H1 (cell line): ENCODE measurements around the gene HABP4. TPM values are rescaled to one million over a fixed set of nuclear protein-coding genes. Genes with fewer than 3 reads are reported as not detected.

Experiments used
- CTCF ChIA-PET: fragments of 300-600 bp; sonication (Branson Sonifier 250); formaldehyde crosslinking; loops from one replicate; lab custom pipeline; 2021; ENCODE audit not compliant: partially characterized antibody; lab: Charles Lee
- POLR2A ChIA-PET: fragments of 300-600 bp; sonication (Branson Sonifier 250); formaldehyde crosslinking; loops from one replicate; lab custom pipeline; 2021; ENCODE audit warnings: inconsistent platforms; ENCODE audit not compliant: partially characterized antibody; lab: Charles Lee
- DNase-seq, 2 experiments: peaks; one replicate each; pipeline versions ENCODE4 v3.0.0 to v3.0.0-alpha.2; 2010 to 2022; ENCODE audit warnings: low spot score in 2 of 2, low read depth in 1 of 2, mixed read lengths in 1 of 2
- FAIRE-seq: peaks from 2 replicates; lab custom pipeline; 2011; peaks lifted over from hg19 to GRCh38; lab: Jason Lieb, UNC
- H2AFZ ChIP-seq: 2 replicates; pipeline ENCODE4 v1.8.1; 2012; ENCODE audit warnings: low read length, inconsistent platforms
- H2AK5ac ChIP-seq: 2 replicates; pipeline ENCODE4 v1.6.1; 2013; ENCODE audit warnings: low read depth, low read length
- H2BK120ac ChIP-seq: replicated peaks from 2 replicates; pipeline ENCODE3; 2013; ENCODE audit warnings: low read depth, low read length, inconsistent platforms
- H2BK12ac ChIP-seq: 2 replicates; pipeline ENCODE4 v1.6.1; 2013; ENCODE audit warnings: low read depth, low read length
- H2BK15ac ChIP-seq: 2 replicates; pipeline ENCODE4 v1.6.1; 2013; ENCODE audit warnings: low read length
- H2BK20ac ChIP-seq: 2 replicates; pipeline ENCODE4 v1.6.1; 2013; ENCODE audit warnings: low read length
- H2BK5ac ChIP-seq: 2 replicates; pipeline ENCODE4 v1.6.1; 2013; ENCODE audit warnings: low read depth, low read length
- H3K14ac ChIP-seq: 2 replicates; pipeline ENCODE4 v1.6.1; 2013; ENCODE audit warnings: inconsistent platforms; ENCODE audit not compliant: insufficient read length
- H3K18ac ChIP-seq: 2 replicates; pipeline ENCODE4 v1.6.1; 2013; ENCODE audit warnings: low read length; ENCODE audit errors: extremely low read depth
- H3K23ac ChIP-seq: 2 replicates; pipeline ENCODE4 v1.6.1; 2013; ENCODE audit warnings: inconsistent platforms; ENCODE audit not compliant: insufficient read length
- H3K23me2 ChIP-seq: 2 replicates; pipeline ENCODE4 v1.6.1; 2013; ENCODE audit warnings: low read depth, low read length
- H3K27ac ChIP-seq: 2 replicates; pipeline ENCODE4 v1.6.1; 2011; ENCODE audit warnings: low read depth, low read length, inconsistent platforms
- H3K27me3 ChIP-seq, 4 experiments: replicated peaks in 1 of 4; 1 replicate in 1 of 4; 2 replicates in 3 of 4; pipeline versions ENCODE4 v1.6.1 to v1.8.1; 2011 to 2013; ENCODE audit warnings: low read length in 3 of 4, mild to moderate bottlenecking in 3 of 4, inconsistent platforms in 2 of 4, mixed read lengths in 2 of 4, moderate library complexity in 1 of 4; ENCODE audit not compliant: control insufficient read depth in 3 of 4, insufficient read depth in 3 of 4; ENCODE audit errors: extremely low read depth in 1 of 4
- H3K36me3 ChIP-seq, 4 experiments: 2 replicates each; pipeline versions ENCODE4 v1.6.1 to v1.8.1; 2011 to 2013; ENCODE audit warnings: mild to moderate bottlenecking in 4 of 4, low read length in 3 of 4, moderate library complexity in 2 of 4, control low read depth in 1 of 4, inconsistent platforms in 1 of 4; ENCODE audit not compliant: insufficient read depth in 4 of 4, control insufficient read depth in 2 of 4
- H3K4ac ChIP-seq: replicated peaks from 2 replicates; pipeline ENCODE3; 2013; ENCODE audit warnings: low read length, low read depth, mixed read lengths, inconsistent platforms; ENCODE audit not compliant: insufficient read length
- H3K4me1 ChIP-seq, 4 experiments: replicated peaks in 1 of 4; 1 replicate in 1 of 4; 2 replicates in 3 of 4; pipeline versions ENCODE4 v1.6.1 to v1.8.1; 2011 to 2013; ENCODE audit warnings: low read length in 3 of 4, inconsistent platforms in 2 of 4, mixed read lengths in 1 of 4; ENCODE audit not compliant: insufficient read depth in 4 of 4, control insufficient read depth in 3 of 4
- H3K4me2 ChIP-seq, 2 experiments: 2 replicates each; pipeline versions ENCODE4 v1.6.1 to v1.8.1; 2011 to 2013; ENCODE audit warnings: low read depth in 2 of 2, low read length in 2 of 2, control low read depth in 1 of 2, inconsistent platforms in 1 of 2, mild to moderate bottlenecking in 1 of 2; ENCODE audit not compliant: insufficient read depth in 1 of 2
- H3K4me3 ChIP-seq, 4 experiments: fragments of 200-600, 300-600 bp in 1 of 4; sonication (generic), shearing (Covaris generic), sonication (Bioruptor Twin) in 1 of 4; 2 replicates each; pipeline versions ENCODE4 v1.5.1 to v1.8.1; 2011 to 2016; ENCODE audit warnings: low read length in 4 of 4, low read depth in 3 of 4, control low read depth in 2 of 4, inconsistent platforms in 2 of 4, mild to moderate bottlenecking in 2 of 4, mixed read lengths in 1 of 4, moderate library complexity in 1 of 4; ENCODE audit not compliant: insufficient read depth in 2 of 4; ENCODE audit errors: extremely low read depth in 1 of 4
- H3K56ac ChIP-seq: replicated peaks from 2 replicates; pipeline ENCODE3; 2013; ENCODE audit warnings: low read depth, mild to moderate bottlenecking, mixed read lengths, low read length, inconsistent platforms; ENCODE audit not compliant: insufficient read length
- H3K79me1 ChIP-seq: 2 replicates; pipeline ENCODE4 v1.6.1; 2013; ENCODE audit warnings: low read depth, low read length, control low read depth
- H3K79me2 ChIP-seq, 2 experiments: 2 replicates each; pipeline versions ENCODE4 v1.6.1 to v1.8.1; 2012 to 2013; ENCODE audit warnings: low read length in 2 of 2, mild to moderate bottlenecking in 2 of 2, inconsistent platforms in 1 of 2; ENCODE audit not compliant: insufficient read depth in 2 of 2, control insufficient read depth in 1 of 2
- H3K9ac ChIP-seq, 4 experiments: replicated peaks in 1 of 4; 1 replicate in 1 of 4; 2 replicates in 3 of 4; pipeline versions ENCODE4 v1.6.1 to v1.8.1; 2011 to 2013; ENCODE audit warnings: low read depth in 3 of 4, low read length in 3 of 4, control low read depth in 2 of 4, mild to moderate bottlenecking in 2 of 4, moderate library complexity in 2 of 4, inconsistent platforms in 1 of 4; ENCODE audit errors: extremely low read depth in 1 of 4
- H3K9me3 ChIP-seq, 2 experiments: 2 replicates each; pipeline versions ENCODE4 v1.6.1 to v1.8.1; 2012 to 2013; ENCODE audit warnings: mild to moderate bottlenecking in 2 of 2, moderate library complexity in 2 of 2, control low read depth in 1 of 2, inconsistent platforms in 1 of 2, low read depth in 1 of 2, low read length in 1 of 2, mixed read lengths in 1 of 2; ENCODE audit not compliant: insufficient read depth in 2 of 2
- H4K20me1 ChIP-seq, 2 experiments: replicated peaks in 1 of 2; 2 replicates each; pipeline versions ENCODE3 to v1.8.1; 2011 to 2013; ENCODE audit warnings: inconsistent platforms in 2 of 2, low read length in 2 of 2, mild to moderate bottlenecking in 1 of 2; ENCODE audit not compliant: insufficient read depth in 2 of 2, control insufficient read depth in 1 of 2
- H4K5ac ChIP-seq: 2 replicates; pipeline ENCODE4 v1.6.1; 2013; ENCODE audit warnings: low read length, low read depth, mixed read lengths, inconsistent platforms; ENCODE audit not compliant: insufficient read length
- H4K8ac ChIP-seq: 2 replicates; pipeline ENCODE4 v1.8.0; 2013; ENCODE audit warnings: mild to moderate bottlenecking, moderate library complexity, low read length, inconsistent platforms; ENCODE audit not compliant: insufficient read depth; ENCODE audit errors: extremely low read depth
- H4K91ac ChIP-seq: replicated peaks from 2 replicates; pipeline ENCODE3; 2013; ENCODE audit warnings: low read length, mixed read lengths, inconsistent platforms; ENCODE audit not compliant: insufficient read length
- ASH2L ChIP-seq: fragments of 200-600, 300-600 bp; sonication (generic); IDR thresholded peaks from one replicate; pipeline ENCODE4 v1.7.1; 2017; ENCODE audit warnings: low read length
- BACH1 ChIP-seq: IDR thresholded peaks from 2 replicates; pipeline ENCODE4 v1.6.1; 2012; ENCODE audit warnings: low read length, improper control_type of control experiment
- CHD1 ChIP-seq: IDR thresholded peaks from 2 replicates; pipeline ENCODE4 v1.6.1; 2012; ENCODE audit warnings: low read depth, low read length, improper control_type of control experiment
- CHD2 ChIP-seq: IDR thresholded peaks from 2 replicates; pipeline ENCODE4 v1.6.1; 2012; ENCODE audit warnings: low read length, improper control_type of control experiment
- CREB1 ChIP-seq: IDR thresholded peaks from 2 replicates; pipeline ENCODE4 v1.6.1; 2012; ENCODE audit warnings: inconsistent platforms
- EP300 ChIP-seq, 2 experiments: IDR thresholded peaks; 1 replicate in 1 of 2; 2 replicates in 1 of 2; pipeline ENCODE4 v1.6.1; 2011 to 2012; ENCODE audit warnings: low read depth in 2 of 2, low read length in 2 of 2, mild to moderate bottlenecking in 2 of 2, borderline replicate concordance in 1 of 2, inconsistent platforms in 1 of 2, moderate library complexity in 1 of 2
- FOSL1 ChIP-seq: IDR thresholded peaks from 2 replicates; pipeline ENCODE4 v1.6.1; 2011; ENCODE audit warnings: mild to moderate bottlenecking, low read depth, low read length, moderate library complexity; ENCODE audit not compliant: insufficient read depth
- GTF2F1 ChIP-seq: IDR thresholded peaks from 2 replicates; pipeline ENCODE4 v1.6.1; 2012; ENCODE audit warnings: low read depth, low read length, improper control_type of control experiment, borderline replicate concordance
- HDAC6 ChIP-seq: IDR thresholded peaks from one replicate; pipeline ENCODE4 v1.7.1; 2012; ENCODE audit warnings: low read depth, mild to moderate bottlenecking, inconsistent platforms, low read length, moderate library complexity
- JUND ChIP-seq: IDR thresholded peaks from 2 replicates; pipeline ENCODE4 v1.6.1; 2011; ENCODE audit warnings: mild to moderate bottlenecking, improper control_type of control experiment, low read length
- KDM1A ChIP-seq: fragments of 200-600, 300-600 bp; sonication (generic); IDR thresholded peaks from 2 replicates; pipeline ENCODE4 v1.7.1; 2016; ENCODE audit warnings: mild to moderate bottlenecking, low read length, borderline replicate concordance
- RXRA ChIP-seq: IDR thresholded peaks from 2 replicates; pipeline ENCODE4 v1.6.1; 2011; ENCODE audit warnings: low read depth, mild to moderate bottlenecking, low read length, moderate library complexity; ENCODE audit not compliant: insufficient read depth
- WGBS, 2 experiments: shearing (Covaris generic) in 1 of 2; methylation state at CpG; one replicate each; pipeline versions ENCODE4 v1.1.6 to v1.1.7; 2013 to 2015; ENCODE audit warnings: low lambda C conversion rate in 2 of 2, mixed read lengths in 2 of 2, inconsistent platforms in 1 of 2, low coverage in 1 of 2, missing lambda C conversion rate in 1 of 2; ENCODE audit not compliant: insufficient replicate concordance in 2 of 2, insufficient coverage in 1 of 2, insufficient read length in 1 of 2; ENCODE audit errors: extremely low coverage in 1 of 2, missing lambda C conversion rate in 1 of 2; 5-methylcytosine and 5-hydroxymethylcytosine counted together
- polyA plus RNA-seq, 7 experiments: library from polyadenylated mRNA; depleted of rRNA in 3 of 7; stranded (reverse) in 5 of 7; unstranded in 2 of 7; fragments of >200 nt in 5 of 7; fragments of 200-250 nt in 2 of 7; gene quantifications; 1 replicate in 5 of 7; 2 replicates in 1 of 7; 4 replicates in 1 of 7; pipeline versions ENCODE4 v1.2.1 to v1.2.3, GENCODE V29; 2011 to 2013; ENCODE audit warnings: missing spikeins in 2 of 7, mixed read lengths in 2 of 7
- total RNA-seq: library from RNA; stranded (reverse); fragmentation: NEBNext Ultra II Directional; extraction: Animal tissue kit (Norgen Biotek cat#: 25700); gene quantifications from 2 replicates; pipeline ENCODE4 v1.2.1, GENCODE V29; 2021
- TF ChIP-seq, protein P1 (sequence below): IDR thresholded peaks from 2 replicates; pipeline ENCODE4 v1.6.1; 2012; ENCODE audit warnings: inconsistent platforms

The HABP4 gene
- total and polyA plus RNA-seq, 2 of the 8 experiments (the other 6 are each of a cell fraction or from before 2014, with no cell fraction given): 3.3 to 11.2 TPM

DNA sequence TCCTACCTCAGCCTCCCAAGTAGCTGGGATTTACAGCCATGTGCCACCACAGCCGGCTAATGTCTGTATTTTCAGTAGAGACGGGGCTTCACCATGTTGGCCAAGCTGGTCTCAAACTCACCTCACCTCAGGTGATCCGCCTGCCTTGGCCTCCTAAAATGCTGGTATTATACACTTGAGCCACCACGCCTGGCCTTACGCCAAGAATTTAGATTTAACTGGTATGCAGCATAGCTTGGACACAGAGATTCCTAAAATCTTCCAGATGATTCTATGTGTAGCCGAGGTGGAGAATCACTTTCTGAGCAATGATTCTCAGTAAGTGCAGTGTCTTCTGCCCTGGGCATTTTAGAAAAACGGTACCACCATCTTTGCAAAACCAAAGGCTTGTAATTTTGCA lies 74.1 kb downstream of the HABP4 start:
- no peaks in the 10 kb centered on the region for H3K79me2 ChIP-seq
- TF ChIP-seq, protein P1, sequence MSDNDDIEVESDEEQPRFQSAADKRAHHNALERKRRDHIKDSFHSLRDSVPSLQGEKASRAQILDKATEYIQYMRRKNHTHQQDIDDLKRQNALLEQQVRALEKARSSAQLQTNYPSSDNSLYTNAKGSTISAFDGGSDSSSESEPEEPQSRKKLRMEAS: no peak
- TF ChIP-seq FOSL1 (no peak), HDAC6 (no peak), GTF2F1 (no peak), BACH1 (no peak), ASH2L (no peak), RXRA (no peak), CREB1 (no peak), CHD1 (no peak), JUND (no peak), CHD2 (no peak), KDM1A (no peak), EP300 (IDR thresholded peaks at IDR 0.05; ENCODE audit: borderline replicate concordance in 1 of 2, low read depth in 2 of 2, low read length in 2 of 2) (no peak)
- H3K27ac ChIP-seq: no peak overlapping the region

More for the DNA sequence above, 74.1 kb downstream of the HABP4 start:
- no peak overlapping the region for H2BK120ac ChIP-seq
- H3K56ac ChIP-seq: no peak overlapping the region
- no peak overlapping the region for H2AFZ ChIP-seq
- no peak overlapping the region for H3K14ac ChIP-seq
- H3K9me3 ChIP-seq: no peaks in the 10 kb centered on the region
- no peak overlapping the region for H2BK15ac ChIP-seq
- no peak overlapping the region for H3K4me2 ChIP-seq
- FAIRE-seq: no peak
- H3K4me3 ChIP-seq: no peak overlapping the region
- no peaks in the 10 kb centered on the region for H3K27me3 ChIP-seq
- no peak overlapping the region for H4K5ac ChIP-seq
- H3K23me2 ChIP-seq: no peaks in the 10 kb centered on the region
- no peaks in the 10 kb centered on the region for H3K4me1 ChIP-seq
- ChIA-PET POLR2A (no interaction called here), CTCF (interaction anchor here (1.1 kb wide), 1 partner anchor 187 kb away, joined by 3 read pairs; no protein-coding TSS in a partner anchor)
- peaks cover 0 to 10% (median 5%) of the 10 kb centered on the region in 4 experiments; a peak in 2 of 8 replicates for H3K36me3 ChIP-seq
- no peaks in the 10 kb centered on the region for H4K20me1 ChIP-seq
- no peak overlapping the region for H2AK5ac ChIP-seq
- no peak for DNase-seq
- no peaks in the 10 kb centered on the region for H3K79me1 ChIP-seq
- H3K23ac ChIP-seq: no peak overlapping the region
- H2BK20ac ChIP-seq: no peak overlapping the region
- no peak overlapping the region for H3K18ac ChIP-seq
- WGBS, 2 experiments: 99% methylated on average over 7 of the region's 7 CpGs; no CpG with 5 or more reads in 1 of the 2 experiments
- H2BK12ac ChIP-seq: no peak overlapping the region
- H2BK5ac ChIP-seq: no peak overlapping the region
- H3K4ac ChIP-seq: no peak overlapping the region
- no peak overlapping the region for H4K8ac ChIP-seq
- H4K91ac ChIP-seq: no peak overlapping the region
- no peak overlapping the region for H3K9ac ChIP-seq
